HG02943 (cell line): ENCODE data around the gene SS18.

ENCODE experiments used
- ATAC-seq: cut with Tn5 transposase; IDR thresholded peaks from one replicate; pipeline ENCODE4 v1.9.1; 2021; ENCODE audit warnings: mild to moderate bottlenecking, low read depth, moderate library complexity; ENCODE audit not compliant: unreplicated experiment

Gene SS18

GRCh38 chr18:26073758-26074157 is 16.7 kb downstream of the SS18 start:
- ATAC-seq = no peak

- no peak for ATAC-seq
These were observed 18.7 kb downstream of the SS18 start for GRCh38 chr18:26071725-26072124.

- ATAC-seq = no peak
These were observed 19.4 kb downstream of the SS18 start for GRCh38 chr18:26071020-26071419.

- no peak for ATAC-seq
These were observed 31.1 kb downstream of the SS18 start for GRCh38 chr18:26059357-26059756.

GRCh38 chr18:26057344-26057773 is 33.1 kb downstream of the SS18 start:
- no peak for ATAC-seq

- ATAC-seq = no peak
These were observed 34.1 kb downstream of the SS18 start for GRCh38 chr18:26056291-26056690.

GRCh38 chr18:26052505-26052904 is 37.9 kb downstream of the SS18 start:
- ATAC-seq = no peak

- no peak for ATAC-seq
These were observed 38.6 kb downstream of the SS18 start for GRCh38 chr18:26051843-26052242.

- no peak for ATAC-seq
These were observed 43.9 kb downstream of the SS18 start for GRCh38 chr18:26046419-26047077.

- no peak for ATAC-seq
These were observed 45.6 kb downstream of the SS18 start for GRCh38 chr18:26044807-26045206.

GRCh38 chr18:26040051-26040656 is 50.3 kb downstream of the SS18 start:
- no peak for ATAC-seq

GRCh38 chr18:26039203-26039602 is 51.2 kb downstream of the SS18 start:
- ATAC-seq = no peak

GRCh38 chr18:26036635-26037034 is 53.8 kb downstream of the SS18 start:
- no peak for ATAC-seq

GRCh38 chr18:26034850-26035497 is 55.4 kb downstream of the SS18 start:
- ATAC-seq = no peak

- no peak for ATAC-seq
These were observed 67.8 kb downstream of the SS18 start for GRCh38 chr18:26022585-26022984.

- ATAC-seq = no peak
These were observed 69.2 kb downstream of the SS18 start for GRCh38 chr18:26021061-26021754.

- ATAC-seq = no peak
These were observed 72.5 kb downstream of the SS18 start for GRCh38 chr18:26017929-26018328.

GRCh38 chr18:26014462-26014861 is 76.0 kb downstream of the SS18 start:
- ATAC-seq = no peak

GRCh38 chr18:26008619-26009018 is 81.8 kb downstream of the SS18 start:
- ATAC-seq = no peak

- no peak for ATAC-seq
These were observed 82.3 kb downstream of the SS18 start for GRCh38 chr18:26008096-26008495.

- no peak for ATAC-seq
These were observed 84.5 kb downstream of the SS18 start for GRCh38 chr18:26005950-26006349.
